Germinal center (tissue), 1 donor: Measurements from ENCODE around the gene ORAI1.
"Not testable (repeated sequence)": the region's sequence is repeated elsewhere in the genome, so short reads cannot be mapped to it uniquely, and the experiment has no call there.

Experiments
- DNase-seq: peaks from one replicate; pipeline ENCODE4 v3.0.0; 2012; ENCODE audit warnings: mixed read lengths, low spot score

The ORAI1 gene

DNA sequence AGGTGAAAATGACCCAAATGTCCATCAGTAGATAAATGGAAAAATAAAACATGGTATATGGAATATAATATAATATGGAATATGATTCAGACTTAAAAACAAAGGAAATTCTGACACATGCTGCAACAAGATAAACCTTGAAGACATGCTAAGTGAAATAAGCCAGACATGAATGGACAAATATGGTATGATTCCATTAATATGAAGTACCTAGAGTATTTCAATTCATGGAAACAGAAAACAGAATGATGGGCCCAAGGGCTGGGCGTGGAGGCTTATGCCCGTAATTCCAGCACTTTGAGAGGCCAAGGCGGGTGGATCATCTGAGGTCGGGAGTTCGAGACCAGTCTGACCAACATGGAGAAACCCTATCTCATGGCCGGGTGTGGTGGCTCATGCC is 22.7 kb upstream of the ORAI1 start:
- DNase-seq: no peak

DNA sequence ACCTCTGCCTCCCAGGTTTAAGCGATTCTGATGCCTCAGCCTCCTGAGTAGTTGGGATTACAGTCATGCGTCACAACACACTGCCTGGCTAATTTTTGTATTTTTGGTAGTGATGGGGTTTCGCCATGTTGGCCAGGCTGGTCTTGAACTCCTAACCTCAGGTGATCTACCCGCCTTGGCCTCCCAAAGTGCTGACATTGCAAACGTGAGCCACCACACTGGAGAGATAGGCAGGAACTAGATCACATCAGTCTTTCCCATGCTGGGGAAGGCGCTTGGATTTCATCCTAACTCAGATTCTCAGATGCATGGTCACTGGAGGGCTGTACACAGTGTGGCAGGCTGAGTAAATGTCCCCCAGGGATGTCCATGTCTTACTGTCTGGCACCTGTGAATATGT is 18.0 kb upstream of the ORAI1 start:
- DNase-seq: no peak

DNA sequence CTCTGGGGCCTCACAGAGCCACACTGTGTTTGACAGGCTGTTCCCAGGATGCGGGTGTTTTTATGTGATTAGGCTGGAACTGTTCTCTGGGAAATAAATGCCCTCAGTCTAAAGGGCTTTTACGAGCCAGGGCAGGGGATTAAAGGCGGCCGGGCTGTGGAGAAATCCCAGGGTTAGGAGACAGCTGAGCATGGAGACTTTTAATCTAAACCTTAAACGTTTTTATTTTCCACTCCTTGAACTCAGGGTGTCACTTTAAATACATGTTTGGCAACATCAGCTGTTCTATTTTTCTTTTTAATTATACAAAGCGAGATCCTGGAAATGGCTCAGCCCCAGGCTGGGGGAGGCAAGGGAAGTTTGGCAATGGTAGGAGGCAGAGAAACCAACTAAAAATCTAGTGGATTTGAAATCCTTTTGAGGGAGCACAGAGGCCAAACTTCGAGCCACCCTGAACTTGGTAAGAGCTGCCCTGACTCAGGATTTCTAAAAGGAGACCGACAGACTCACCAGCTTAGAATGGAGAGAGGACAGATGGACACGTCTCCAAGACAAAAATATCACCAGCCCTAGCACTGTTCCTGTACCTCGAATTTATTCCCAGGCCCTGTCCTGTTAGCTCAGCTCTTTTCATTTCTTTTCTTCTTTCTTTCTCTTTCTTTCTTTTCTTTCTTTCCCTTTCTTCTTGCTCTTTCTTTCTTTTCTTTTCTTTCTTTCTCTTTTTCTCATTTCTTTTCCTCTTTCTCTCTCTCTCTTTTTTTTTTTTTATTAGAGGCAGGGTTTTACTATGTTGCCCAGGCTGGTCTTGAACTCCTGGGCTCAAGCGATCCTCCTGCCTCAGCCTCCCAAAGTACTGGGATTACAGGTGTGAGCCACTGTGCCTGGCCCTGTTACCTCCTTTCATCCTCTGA is 15.8 kb upstream of the ORAI1 start:
- no peak for DNase-seq

DNA sequence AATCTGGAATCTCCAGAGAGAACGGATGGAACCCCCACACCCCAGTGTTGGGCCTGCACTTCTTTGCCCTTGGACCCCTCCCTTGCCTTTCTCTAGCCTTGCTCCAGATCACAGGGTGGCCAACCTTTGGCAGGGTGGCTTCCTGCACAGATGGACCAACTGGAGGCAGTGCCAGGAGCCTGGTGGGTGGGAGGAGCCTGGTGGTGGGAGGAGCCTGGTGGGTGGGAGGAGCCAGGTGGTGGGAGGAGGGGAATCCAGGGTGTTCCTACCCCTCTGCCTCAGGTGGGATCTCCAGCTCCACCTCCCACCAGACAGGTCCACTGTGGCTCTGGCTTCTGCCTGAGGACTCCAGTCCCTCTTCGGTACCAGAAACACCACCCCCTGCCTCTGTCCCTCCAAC is 15.0 kb upstream of the ORAI1 start:
- DNase-seq: peak; percentile 47

DNA sequence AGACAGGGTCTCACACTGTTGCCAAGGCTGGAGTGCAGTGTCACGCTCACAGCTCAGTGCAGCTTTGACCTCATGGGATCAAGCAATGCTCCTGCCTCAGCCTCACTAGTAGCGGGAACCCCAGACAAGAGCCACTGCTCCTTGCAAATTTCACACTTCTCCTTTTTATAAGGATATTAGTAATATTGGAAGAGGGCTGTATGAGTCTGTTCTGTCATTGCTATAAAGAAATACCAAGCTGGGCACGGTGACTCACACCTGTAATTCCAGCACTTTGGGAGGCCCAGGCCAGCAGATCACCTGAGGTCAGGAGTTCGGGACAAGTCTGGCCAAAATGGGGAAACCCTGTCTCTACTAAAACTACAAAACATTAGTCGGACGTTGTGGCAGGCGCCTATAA is 12.9 kb upstream of the ORAI1 start:
- DNase-seq: no peak

DNA sequence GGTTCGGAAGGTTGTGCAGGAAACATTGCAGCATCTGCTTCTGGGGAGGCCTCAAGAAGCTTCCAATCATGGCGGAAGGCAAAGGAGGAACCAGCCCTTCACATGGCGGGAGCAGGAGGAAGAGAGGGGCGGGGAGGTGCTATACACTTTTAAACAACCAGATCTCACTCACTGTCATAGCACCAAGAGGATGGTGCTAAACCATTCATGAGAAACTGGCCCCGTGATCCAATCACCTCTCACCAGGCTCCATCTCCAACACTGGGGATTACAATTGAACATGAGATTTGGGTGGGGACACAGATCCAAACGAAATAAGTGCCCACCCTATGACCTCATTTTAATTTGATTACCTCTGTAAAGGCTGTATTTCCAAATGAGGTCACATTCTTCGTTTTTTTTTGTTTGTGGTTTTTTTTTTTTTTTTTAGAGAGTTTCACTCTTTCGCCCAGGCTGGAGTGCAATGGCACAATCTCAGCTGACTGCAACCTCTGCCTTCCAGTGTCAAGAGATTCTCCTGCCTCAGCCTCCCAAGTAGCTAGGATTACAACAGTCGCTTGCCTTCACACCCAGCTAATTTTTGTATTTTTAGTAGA is 11.4 kb upstream of the ORAI1 start:
- no peak for DNase-seq

DNA sequence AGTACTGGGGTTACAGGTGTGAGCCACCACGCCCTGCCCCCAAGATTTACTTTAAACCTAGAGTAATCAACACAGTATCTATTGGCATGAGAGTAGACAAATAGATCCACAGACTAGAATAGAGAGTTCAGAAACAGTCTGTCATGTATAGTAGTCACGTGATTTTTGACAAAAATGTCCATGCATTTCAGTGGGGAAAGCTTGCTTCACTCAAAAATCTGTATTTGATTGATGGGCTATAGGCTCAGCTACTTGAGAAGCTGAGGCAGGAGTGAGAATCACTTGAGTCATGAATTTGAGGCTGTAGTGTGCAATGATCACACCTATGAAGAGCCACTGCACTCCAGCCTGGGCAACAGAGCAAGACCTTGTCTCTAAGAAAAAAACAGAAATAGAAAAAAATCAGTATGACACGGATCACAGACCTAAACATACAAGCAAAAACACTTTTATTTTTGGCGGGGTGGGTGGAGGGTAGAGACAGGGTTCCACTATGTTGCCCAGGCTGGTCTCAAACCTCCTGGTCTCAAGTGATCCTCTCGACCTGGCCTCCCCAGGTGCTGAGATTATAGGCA is 7.6 kb upstream of the ORAI1 start:
- no peak for DNase-seq

DNA sequence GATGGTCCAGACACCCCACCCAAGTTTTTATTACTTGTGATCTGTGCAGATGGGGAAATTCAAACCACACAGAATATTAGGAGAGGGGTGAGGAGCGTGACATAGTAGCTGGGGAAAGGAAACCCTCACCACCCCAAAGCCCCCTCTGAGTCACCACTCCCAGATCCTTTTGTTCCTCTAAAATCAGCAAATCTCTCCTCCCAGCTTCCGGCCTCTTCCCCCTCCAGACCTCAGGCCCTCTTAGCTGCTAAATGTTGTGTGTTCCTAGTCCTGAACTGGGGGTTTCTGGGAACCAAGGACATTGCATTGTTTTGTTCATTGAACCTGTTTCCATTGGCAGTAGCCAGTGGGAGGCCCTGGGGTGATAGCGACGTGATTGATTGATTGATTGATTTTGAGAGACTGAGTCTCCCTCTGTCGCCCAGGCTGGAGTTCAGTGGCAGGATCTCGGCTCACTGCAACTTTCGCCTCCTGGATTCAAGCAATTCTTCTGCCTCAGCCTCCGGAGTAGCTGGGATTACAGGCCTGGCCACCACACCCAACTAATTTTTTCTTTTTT is 5.9 kb upstream of the ORAI1 start:
- no peak for DNase-seq

DNA sequence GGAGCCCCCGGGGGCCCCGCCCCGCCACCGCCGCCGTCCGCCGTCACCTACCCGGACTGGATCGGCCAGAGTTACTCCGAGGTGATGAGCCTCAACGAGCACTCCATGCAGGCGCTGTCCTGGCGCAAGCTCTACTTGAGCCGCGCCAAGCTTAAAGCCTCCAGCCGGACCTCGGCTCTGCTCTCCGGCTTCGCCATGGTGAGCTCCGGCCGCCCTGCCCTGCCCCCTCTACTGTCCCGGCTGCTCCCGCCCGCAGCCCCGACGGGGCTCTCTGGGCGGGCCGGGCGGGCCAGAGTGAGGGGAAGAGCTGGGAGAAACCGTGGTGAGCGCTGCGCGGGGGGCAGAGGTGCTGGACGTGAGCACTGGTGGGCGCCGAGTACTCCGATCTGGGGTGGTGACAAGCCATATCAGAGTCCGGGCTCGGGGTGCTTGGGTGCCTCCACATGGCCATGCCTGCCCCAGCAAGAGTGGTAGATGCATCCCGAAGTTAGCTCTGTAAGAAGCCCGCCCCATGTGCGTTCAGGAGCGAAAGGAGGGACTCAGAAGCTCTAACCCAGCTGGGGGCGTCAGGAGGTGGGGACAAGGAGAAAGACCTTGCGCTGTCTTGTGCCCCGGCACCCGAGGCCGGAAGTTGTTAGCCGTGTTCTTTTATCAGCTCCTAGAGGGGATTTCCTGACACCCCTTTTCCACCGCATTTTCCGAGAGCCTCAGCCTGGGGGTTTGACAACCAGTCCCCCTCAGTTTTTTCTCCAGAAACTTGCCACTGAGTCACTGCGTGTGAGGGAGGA is 717 bp downstream of the ORAI1 start:
- peak; percentile 69 for DNase-seq

DNA sequence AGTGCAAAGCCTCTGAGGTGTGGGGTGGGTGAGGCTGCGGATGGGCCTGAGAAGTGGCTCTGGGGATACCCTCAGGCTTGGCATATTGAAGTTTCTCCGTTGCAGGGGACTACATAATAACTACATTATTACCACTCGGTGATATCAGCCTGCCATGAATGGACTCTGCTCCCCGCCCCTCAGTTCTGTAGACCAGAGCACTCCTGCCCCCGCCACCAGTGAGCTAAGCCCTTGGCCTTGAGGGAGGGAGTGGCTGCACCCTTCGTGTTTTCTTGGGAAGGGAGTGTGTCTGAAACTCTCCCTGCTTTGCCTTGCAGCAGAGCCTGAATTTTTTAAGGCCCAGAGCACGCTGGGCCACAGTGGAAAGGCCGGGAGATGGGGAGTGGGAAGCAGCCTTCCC is 1.7 kb downstream of the ORAI1 start:
- DNase-seq: peak; percentile 33

DNA sequence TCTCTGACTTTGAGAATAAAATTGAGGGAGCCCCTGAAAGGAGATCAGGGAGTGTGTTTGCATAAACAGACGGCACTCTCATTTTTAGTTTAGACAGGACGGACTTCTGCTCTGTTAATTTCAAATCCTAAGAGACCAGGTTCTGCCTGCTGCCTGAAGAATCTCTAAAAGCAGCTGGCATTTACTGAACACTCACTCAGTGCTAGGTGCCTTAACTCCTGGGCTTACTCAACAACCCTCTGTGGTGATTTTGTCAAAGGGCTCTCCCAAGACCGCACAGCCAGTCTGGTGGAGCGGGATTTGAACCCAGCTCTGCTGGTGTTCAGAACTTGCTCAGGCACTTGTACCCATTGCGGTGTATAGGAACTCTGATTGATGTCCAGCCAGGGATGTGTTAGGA is 2.2 kb downstream of the ORAI1 start:
- peak; percentile 63 for DNase-seq

DNA sequence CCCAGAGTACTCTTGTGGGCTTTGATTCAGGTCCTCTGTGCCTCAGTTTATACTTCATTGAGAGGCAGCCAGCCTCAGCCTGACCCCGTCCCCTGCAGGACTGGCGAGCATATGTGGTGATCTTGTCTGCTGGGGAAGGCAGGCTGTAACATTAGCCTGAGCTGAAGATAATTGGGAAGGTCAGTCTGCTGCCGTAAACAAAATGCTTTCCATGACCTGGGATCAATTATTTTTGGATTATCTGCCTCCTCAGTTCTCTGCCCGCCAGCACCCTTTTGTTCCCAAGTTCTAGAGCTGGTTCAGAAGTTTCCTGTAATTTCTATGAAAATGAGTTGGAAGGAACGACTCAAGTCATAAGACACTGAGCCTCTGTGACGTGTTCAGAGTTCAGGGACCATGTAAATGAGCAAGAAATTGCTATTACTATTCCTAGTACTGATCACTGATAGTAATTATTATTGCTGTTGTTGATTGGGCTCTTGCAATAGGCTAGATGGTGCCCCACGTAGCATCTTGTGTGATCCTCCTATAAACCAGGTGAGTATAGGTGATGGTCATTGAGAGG is 4.5 kb downstream of the ORAI1 start:
- no peak for DNase-seq

DNA sequence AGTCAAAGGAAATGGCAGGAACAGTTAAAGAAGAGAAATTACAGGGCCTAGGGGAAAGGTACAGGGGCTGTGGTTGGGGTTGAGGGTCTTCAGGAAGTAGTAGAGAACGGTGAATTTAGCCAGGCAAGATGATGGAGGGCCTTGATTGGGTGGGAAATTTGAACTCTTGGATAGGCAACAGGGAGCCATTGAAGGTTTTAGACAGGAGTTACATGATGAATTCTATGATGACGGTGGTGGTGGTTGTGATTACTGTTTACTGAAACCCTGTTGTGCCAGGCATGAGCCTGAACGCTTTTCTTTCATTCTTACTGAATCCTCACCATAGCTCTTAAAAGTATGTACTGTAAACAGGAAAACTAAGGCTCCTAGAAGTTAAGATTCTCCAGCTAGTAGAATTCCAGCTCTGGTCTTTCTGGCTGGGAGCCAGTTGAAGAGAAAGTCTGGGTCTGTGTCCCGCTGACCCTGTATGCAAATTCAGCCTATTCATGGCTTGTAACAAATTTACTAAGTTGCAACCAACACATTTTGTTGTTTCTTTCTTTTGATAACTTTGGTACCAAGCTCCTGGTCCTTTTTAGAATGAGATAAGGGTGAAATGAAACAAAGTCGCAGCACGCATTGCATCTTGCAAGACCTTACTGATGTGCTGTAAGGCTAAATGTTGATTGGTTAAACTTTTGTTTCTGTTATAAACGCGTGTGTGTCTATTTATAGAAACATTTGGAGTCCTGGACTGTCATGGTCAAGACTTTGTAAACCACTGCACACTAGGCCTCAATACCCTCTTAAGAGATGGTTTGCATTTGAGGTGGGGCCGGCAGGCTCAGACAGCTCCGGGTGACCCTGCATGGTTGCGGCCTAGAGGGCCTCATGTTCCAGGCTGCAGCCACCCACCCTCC is 6.0 kb downstream of the ORAI1 start:
- no peak for DNase-seq

DNA sequence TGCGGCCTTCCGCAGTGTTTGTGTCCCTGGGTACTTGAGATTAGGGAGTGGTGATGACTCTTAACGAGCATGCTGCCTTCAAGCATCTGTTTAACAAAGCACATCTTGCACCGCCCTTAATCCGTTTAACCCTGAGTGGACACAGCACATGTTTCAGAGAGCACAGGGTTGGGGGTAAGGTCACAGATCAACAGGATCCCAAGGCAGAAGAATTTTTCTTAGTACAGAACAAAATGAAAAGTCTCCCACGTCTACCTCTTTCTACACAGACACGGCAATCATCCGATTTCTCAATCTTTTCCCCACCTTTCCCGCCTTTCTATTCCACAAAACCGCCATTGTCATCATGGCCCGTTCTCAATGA is 7.5 kb downstream of the ORAI1 start:
- DNase-seq: not testable (repeated sequence)

DNA sequence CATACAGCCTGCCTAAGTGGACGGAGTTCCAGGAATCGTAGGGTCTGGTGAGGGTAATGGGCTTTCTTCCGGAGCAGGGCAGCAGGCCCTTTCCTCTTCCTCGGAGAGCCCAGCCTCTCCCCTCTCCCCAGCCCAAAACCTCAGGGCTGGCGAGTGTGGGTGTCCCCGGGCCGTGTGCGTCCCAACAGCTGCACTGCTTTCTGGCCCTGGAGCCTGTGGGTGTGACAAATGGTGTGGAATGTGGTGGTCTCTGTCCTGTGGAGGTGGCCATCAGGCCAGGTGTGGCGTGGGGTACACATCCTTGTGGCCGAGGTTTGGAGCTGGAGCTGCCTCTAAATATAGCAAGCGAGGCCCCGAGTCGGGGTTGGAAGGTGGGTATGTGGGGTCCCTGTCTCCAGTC is 8.5 kb downstream of the ORAI1 start:
- no peak for DNase-seq

DNA sequence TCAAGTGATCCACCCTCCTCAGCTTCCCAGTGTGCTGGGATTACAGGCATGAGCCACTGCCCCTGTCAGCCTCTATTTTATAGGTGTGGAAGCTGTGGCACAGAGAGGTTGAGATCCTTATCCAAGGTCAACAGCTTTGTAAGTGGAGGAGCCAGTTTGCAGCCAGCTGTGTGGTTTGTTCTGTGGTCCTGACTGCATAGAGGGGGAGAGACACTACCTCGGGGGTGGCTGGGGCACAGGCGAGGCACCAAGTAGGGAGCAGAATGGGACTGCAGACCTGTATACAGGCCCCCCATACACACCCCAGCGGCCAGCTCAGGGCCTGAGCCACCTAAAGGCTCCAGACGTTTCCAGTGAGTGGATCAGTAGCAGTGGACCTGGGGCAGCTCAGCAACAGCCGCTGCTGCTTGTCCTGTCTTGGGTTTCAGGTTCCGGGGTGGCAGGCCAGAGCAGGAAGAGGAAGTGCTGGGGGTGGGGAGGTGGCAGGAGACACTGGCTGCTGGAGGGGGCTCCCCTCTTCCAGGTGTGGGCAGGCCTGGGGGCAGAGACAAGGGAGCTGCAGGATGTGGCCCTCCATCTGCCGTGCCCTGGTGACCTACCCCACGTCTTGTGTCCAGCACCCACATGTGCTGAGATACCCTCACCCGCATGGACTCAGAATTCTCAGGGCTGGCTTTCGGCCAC is 11.0 kb downstream of the ORAI1 start:
- DNase-seq: peak; percentile 69

DNA sequence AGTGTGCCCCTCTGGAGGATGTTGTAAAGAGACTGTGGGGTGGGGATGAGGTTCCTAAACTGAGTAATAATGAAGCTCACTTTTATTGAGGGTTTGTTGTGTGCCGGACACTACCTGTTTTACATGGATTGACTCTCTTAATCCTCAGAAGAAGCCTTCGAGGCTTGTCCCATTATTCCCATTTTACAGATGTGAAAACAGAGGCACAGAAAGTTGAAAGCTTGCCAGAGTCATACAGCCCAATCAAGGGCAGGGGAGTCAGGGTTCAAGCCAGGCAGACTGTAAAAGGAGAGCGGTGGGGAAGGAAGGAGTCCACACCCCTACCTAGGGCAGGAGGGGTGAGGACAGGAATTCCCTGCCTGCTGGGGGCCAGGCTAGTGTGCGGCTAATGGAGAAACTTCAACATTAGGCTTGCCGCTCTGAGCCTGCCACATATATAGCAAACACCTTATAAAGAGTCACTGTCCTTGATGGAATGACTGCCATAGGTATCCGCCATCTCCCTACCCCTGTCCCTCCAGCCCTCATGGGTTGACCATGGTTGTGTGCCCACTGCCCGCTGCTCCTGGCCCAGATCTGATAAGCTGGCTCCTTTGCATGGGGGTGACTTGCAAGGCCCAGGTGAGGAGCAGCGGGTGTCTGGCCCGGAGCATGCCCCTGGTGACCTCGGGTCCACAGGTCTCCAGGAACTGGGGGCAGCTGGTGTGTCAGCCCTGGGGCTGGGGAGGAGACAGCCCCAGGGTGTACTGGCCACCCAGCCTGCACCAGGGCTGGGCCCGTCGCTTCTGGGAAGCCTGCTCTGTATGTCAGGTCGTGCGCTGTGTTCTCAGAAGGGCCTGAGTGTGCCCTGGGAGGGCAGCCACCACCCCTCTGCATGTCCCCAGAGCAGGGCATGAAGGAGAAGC is 12.2 kb downstream of the ORAI1 start:
- DNase-seq: no peak

DNA sequence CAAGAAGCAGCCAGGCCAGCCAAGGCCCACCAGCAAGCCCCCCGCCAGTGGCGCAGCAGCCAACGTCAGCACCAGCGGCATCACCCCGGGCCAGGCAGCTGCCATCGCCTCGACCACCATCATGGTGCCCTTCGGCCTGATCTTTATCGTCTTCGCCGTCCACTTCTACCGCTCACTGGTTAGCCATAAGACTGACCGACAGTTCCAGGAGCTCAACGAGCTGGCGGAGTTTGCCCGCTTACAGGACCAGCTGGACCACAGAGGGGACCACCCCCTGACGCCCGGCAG is 15.0 kb downstream of the ORAI1 start:
- no peak for DNase-seq

DNA sequence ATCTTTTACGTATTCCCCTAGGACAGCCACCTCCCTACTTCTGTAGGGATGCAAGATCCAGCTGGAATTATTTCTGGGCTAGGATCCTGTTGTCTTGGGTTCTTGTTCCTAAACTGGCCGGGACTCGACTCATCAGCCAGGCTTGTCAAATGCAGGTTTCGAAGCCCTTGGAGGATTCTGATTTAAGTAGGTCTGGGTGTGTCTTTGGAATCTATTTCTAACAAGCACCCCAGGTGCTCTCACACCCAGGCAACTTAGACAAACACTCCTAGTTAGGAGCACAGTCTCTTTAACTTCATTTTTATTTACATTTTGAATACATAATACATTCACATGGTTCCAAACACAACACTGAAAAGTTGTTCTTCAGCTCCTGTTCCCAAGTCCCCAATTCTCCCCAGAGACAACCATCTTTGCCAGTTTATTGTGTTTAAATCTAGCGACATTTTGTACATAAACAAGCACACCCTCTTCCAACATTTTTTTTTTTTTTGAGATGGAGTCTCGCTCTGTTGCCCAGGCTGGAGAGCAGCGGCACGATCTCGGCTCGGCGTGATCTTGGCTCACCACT is 22.2 kb downstream of the ORAI1 start:
- DNase-seq: no peak
